Activated CD4-positive, alpha-beta T cell treated with anti-CD3 and anti-CD28 coated beads, Interleukin-2, amount 10 ng/mL, durations not matched to agents 24 days and 14 days (primary cell): ENCODE results near the gene SLC12A3. TPM values are rescaled to one million over a fixed set of nuclear protein-coding genes. Genes with fewer than 3 reads are reported as not detected.
"Not testable (repeated sequence)": the region's sequence is repeated elsewhere in the genome, so short reads cannot be mapped to it uniquely, and the experiment has no call there.

Experiments
- DNase-seq: peaks from one replicate; pipeline ENCODE4 v3.0.0; 2022
- H3K27ac Mint-ChIP-seq: one replicate; pipeline ENCODE4 v1.8.0; 2022; ENCODE audit warnings: mild to moderate bottlenecking, mixed read lengths
- H3K27me3 Mint-ChIP-seq: one replicate; pipeline ENCODE4 v1.8.0; 2022; ENCODE audit warnings: mixed read lengths
- H3K36me3 Mint-ChIP-seq: one replicate; pipeline ENCODE4 v1.8.0; 2022; ENCODE audit warnings: low read depth, mild to moderate bottlenecking, mixed read lengths
- H3K4me1 Mint-ChIP-seq: one replicate; pipeline ENCODE4 v1.8.0; 2021; ENCODE audit warnings: mixed read lengths
- H3K4me3 Mint-ChIP-seq: one replicate; pipeline ENCODE4 v1.8.0; 2022; ENCODE audit warnings: mild to moderate bottlenecking, moderate library complexity, mixed read lengths
- H3K9me3 Mint-ChIP-seq: one replicate; pipeline ENCODE4 v1.8.0; 2021; ENCODE audit warnings: mixed read lengths
- intact Hi-C: fragments of 100-400 bp; cut with micrococcal nuclease; formaldehyde crosslinking; loops from one replicate; pipeline ENCODE4 v1.15.1; 2023
- total RNA-seq: library from RNA; stranded (reverse); gene quantifications from 2 replicates; pipeline ENCODE4 v1.2.3, GENCODE V29; 2022

The SLC12A3 gene
- total RNA-seq, 1 donor from 2014 or later, result not detected

DNA sequence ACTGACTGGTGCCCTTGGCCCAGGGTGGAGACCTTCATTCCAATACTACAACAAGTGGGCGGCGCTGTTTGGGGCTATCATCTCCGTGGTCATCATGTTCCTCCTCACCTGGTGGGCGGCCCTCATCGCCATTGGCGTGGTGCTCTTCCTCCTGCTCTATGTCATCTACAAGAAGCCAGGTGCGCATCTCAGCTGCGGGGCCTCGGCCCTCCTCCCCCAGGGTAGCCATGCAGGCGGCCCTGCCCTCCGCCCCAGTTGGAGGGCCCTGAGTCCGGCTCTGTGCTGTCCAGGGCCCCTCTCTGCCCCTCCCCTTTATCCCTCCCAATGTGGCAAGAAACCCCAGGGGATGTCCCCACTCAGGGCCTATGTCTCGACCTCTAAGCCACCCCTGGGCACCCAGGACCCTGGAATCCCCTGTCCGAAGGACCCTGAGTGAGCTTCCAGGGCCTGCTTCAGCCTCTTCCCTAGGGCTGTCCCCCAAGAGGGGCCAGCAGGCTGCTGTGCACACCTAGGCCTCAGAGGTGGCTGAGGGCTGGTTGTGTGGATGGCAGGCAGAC lies 19.1 kb downstream of the SLC12A3 start:
- intact Hi-C loops, result no loop called here
- Mint-ChIP-seq H3K27ac (no peak overlapping the region), H3K4me3 (no peak overlapping the region), H3K27me3 (no peaks in the 10 kb centered on the region), H3K9me3 (no peaks in the 10 kb centered on the region), H3K4me1 (no peaks in the 10 kb centered on the region), H3K36me3 (no peaks in the 10 kb centered on the region)
- no peak for DNase-seq

DNA sequence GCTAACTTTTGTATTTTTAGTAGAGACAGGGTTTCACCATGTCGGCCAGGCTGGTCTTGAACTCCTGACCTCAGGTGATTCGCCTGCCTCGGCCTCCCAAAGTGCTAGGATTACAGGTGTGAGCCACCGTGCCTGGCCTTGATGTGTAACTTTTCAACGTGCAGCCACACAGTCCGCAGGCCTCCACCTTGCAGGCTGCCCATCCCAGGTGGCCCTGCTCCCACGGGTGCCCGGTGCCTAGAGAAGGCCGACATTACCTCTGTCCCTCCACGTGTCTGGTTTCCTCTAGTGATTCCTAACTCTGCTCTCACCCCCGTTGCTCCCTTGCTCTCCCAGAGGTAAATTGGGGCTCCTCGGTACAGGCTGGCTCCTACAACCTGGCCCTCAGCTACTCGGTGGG lies 19.9 kb downstream of the SLC12A3 start:
- H3K36me3 Mint-ChIP-seq, H3K9me3 Mint-ChIP-seq, intact Hi-C loops, H3K4me1 Mint-ChIP-seq, H3K4me3 Mint-ChIP-seq, H3K27me3 Mint-ChIP-seq, DNase-seq, H3K27ac Mint-ChIP-seq: not testable (repeated sequence)

DNA sequence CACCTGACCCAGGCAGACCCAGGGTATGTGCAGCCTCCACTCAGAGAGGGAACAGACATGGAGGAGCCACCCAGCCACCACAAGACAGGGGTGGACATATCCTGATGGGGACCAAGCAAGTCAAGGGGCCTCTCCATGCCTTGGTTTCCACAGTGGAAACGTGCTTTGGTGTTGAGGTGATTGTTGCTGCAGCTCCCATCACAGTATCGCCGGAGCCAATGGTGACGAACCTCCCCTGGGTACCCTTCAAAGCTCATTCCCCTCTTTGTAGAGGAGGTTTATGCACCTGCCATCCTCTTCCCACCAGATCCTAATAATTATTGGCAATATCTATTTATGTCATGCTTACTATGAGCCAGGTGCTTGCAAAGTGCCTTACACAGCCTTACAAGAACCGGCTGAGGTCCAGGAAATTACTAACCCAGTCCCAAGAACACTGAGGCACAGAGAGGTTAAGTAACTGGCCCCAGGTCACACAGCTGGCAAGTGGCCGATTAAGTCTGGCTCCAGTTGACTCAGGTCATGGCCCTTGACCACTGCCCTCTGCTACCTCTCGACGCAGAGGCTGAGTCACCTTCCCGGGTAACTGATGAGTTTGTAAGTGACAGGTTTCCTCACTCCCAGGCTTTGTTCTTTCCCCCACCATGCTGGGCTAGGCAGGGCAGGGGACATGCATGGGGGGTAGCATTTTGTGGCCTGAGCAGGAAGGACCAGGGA lies 20.6 kb downstream of the SLC12A3 start:
- no peak overlapping the region for H3K4me3 Mint-ChIP-seq
- no peak overlapping the region for H3K27ac Mint-ChIP-seq
- DNase-seq, result no peak
- no peaks in the 10 kb centered on the region for H3K4me1 Mint-ChIP-seq
- no peaks in the 10 kb centered on the region for H3K36me3 Mint-ChIP-seq
- H3K9me3 Mint-ChIP-seq, result no peaks in the 10 kb centered on the region
- no peaks in the 10 kb centered on the region for H3K27me3 Mint-ChIP-seq
- intact Hi-C loops, result no loop called here

DNA sequence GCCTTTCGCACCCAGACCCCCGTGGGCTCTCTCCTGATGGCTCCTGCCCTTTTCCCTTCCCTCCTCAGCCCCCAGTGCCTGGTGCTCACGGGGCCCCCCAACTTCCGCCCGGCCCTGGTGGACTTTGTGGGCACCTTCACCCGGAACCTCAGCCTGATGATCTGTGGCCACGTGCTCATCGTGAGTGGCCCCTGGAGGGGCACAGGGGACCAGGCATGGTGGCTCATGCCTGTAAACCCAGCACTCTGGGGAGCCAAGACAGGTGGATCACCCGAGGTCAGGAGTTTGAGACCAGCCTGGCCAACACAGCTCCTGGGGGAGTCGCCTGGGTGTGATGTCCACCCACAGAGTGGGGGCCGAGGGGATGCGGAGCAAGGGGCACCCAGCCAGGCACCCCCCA lies 21.3 kb downstream of the SLC12A3 start:
- H3K27ac Mint-ChIP-seq, result no peak overlapping the region
- H3K4me1 Mint-ChIP-seq, result no peaks in the 10 kb centered on the region
- intact Hi-C loops, result no loop called here
- no peaks in the 10 kb centered on the region for H3K36me3 Mint-ChIP-seq
- DNase-seq, result no peak
- no peaks in the 10 kb centered on the region for H3K27me3 Mint-ChIP-seq
- H3K4me3 Mint-ChIP-seq, result no peak overlapping the region
- H3K9me3 Mint-ChIP-seq, result no peaks in the 10 kb centered on the region

DNA sequence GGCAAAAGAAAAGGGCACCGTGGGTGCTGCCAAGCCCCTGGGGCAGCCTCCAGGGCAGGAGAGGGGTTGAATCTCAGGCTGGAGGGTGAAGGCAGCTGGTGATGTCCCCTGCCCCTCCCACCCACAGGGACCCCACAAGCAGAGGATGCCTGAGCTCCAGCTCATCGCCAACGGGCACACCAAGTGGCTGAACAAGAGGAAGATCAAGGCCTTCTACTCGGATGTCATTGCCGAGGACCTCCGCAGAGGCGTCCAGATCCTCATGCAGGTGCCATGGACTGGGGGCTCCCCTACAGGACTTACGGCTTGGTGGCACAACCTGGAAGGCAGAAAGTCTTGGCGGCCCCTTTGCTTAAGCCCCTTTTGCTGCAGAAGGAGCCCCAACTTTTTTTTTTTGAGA lies 21.8 kb downstream of the SLC12A3 start:
- no peaks in the 10 kb centered on the region for H3K4me1 Mint-ChIP-seq
- intact Hi-C loops, result no loop called here
- no peak overlapping the region for H3K4me3 Mint-ChIP-seq
- DNase-seq, result no peak
- H3K36me3 Mint-ChIP-seq, result no peaks in the 10 kb centered on the region
- no peaks in the 10 kb centered on the region for H3K27me3 Mint-ChIP-seq
- H3K9me3 Mint-ChIP-seq, result no peaks in the 10 kb centered on the region
- no peak overlapping the region for H3K27ac Mint-ChIP-seq

DNA sequence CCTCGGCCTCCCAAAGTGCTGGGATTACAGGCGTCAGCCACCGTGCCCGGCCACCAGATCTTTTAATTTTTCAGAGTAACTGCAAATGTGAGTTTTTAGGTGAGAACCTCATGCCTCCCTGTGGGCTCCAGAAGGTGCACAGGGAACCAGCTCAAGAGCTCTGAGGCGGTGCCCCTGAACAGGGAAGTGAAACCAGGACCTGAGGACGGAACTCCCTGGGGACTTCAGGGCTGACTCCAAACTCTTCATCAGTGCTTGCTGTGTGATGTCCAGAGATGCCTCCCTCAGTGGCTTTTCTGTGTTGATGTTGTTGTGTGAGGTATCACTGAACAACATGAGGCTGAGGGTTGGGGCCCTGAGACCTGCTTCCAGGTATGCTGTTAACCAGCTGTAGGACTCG lies 23.8 kb downstream of the SLC12A3 start:
- Mint-ChIP-seq H3K4me1 (no peaks in the 10 kb centered on the region), H3K4me3 (no peak overlapping the region), H3K27me3 (no peaks in the 10 kb centered on the region), H3K9me3 (no peaks in the 10 kb centered on the region), H3K36me3 (no peaks in the 10 kb centered on the region), H3K27ac (no peak overlapping the region)
- intact Hi-C loops, result no loop called here
- DNase-seq, result no peak

DNA sequence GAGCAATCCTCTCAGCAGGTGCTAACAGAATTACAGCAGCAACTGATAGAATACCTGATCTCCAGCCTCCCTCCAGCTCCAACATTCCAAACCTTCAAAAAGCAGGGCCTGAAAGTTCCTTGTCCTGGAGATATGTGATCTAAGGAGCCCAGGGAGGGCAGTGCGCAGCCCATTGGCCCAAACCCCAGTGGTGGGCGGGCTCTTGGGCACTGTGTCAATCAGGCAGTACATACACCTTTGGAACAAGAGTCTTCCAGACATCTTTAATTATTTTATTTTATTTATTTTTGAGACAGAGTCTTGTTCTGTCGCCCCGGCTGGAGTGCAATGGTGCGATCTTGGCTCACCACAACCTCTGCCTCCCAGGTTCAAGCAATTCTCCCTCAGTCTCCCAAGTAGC lies 24.2 kb downstream of the SLC12A3 start:
- H3K4me3 Mint-ChIP-seq, result no peak overlapping the region
- no peaks in the 10 kb centered on the region for H3K9me3 Mint-ChIP-seq
- intact Hi-C loops, result no loop called here
- no peak for DNase-seq
- no peaks in the 10 kb centered on the region for H3K27me3 Mint-ChIP-seq
- no peaks in the 10 kb centered on the region for H3K36me3 Mint-ChIP-seq
- no peak overlapping the region for H3K27ac Mint-ChIP-seq
- no peaks in the 10 kb centered on the region for H3K4me1 Mint-ChIP-seq

DNA sequence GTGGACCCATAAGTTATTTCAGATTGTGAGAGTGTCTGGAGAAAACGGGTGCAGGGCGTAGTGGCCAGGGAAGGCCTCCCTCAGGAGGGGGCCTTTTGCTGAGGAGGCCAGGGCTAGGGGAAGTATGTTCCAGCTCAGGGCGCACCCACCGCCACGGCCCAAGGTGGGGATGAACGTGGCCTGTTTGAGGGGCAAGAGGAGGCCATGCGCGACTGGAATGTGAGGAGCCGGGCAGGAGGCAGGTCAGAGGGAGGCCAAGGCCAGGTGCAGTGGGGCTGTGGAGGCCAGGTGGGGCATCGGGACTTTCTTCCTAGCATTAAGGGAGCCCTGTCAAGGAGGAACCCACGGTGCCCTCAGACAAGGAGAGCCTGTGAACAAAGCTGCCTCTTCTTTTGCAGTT lies 26.7 kb downstream of the SLC12A3 start:
- DNase-seq, result no peak
- Mint-ChIP-seq H3K4me3 (no peak overlapping the region), H3K36me3 (no peaks in the 10 kb centered on the region)

DNA sequence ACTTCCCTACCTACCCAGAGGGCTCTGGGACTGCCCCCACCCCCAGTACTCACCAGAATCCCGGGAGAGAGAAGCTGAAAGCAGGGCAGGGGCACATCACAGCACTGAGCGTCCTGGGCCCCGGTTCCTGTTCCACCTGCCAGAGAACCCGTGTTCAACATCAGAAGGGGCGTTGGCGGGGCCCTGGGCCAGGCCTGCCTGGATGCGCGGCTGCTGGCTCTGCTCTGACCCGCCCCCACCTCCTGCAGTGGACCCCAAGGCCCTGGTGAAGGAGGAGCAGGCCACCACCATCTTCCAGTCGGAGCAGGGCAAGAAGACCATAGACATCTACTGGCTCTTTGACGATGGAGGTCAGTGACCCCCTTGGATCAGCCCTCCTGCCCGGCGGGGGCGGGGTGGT lies 27.7 kb downstream of the SLC12A3 start:
- H3K4me3 Mint-ChIP-seq, result no peak overlapping the region

More for the DNA sequence above, 26.7 kb downstream of the SLC12A3 start:
- H3K9me3 Mint-ChIP-seq, result no peaks in the 10 kb centered on the region
- no peaks in the 10 kb centered on the region for H3K4me1 Mint-ChIP-seq
- H3K27me3 Mint-ChIP-seq, result peaks cover 2% of the 10 kb centered on the region
- H3K27ac Mint-ChIP-seq, result no peak overlapping the region
- intact Hi-C loops, result no loop called here

DNA sequence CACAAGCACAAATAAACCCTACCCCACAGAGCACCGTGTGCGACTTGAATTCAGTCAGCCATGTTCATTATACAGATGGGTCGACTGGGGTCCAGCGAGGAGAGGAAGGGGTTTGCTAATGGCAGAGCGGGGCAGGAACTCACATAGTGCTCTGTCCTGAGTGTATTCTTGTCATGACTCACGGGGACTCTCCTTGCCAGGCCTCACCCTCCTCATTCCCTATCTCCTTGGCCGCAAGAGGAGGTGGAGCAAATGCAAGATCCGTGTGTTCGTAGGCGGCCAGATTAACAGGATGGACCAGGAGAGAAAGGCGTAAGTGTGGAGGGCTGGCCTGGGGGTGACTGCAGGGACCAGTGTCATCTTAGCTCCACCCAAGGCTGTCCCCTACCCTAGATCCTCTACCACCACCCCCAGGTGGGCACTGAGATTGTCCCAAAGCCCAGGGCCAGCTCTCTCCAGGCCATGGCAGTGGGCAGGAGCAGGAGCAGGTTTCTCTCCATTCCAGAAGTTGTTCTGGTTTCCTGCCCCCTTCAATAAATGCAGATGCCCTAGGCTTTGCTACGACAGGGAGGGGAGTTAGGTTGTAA lies 29.4 kb downstream of the SLC12A3 start:
- Mint-ChIP-seq H3K27me3 (peaks cover 10% of the 10 kb centered on the region), H3K27ac (no peak overlapping the region), H3K9me3 (no peaks in the 10 kb centered on the region), H3K4me3 (no peak overlapping the region), H3K36me3 (no peaks in the 10 kb centered on the region), H3K4me1 (peaks cover 13% of the 10 kb centered on the region)
- intact Hi-C loops, result no loop called here
- DNase-seq, result no peak

More for the DNA sequence above, 27.7 kb downstream of the SLC12A3 start:
- Mint-ChIP-seq H3K27me3 (peaks cover 3% of the 10 kb centered on the region), H3K9me3 (no peaks in the 10 kb centered on the region), H3K36me3 (no peaks in the 10 kb centered on the region), H3K4me1 (peaks cover 3% of the 10 kb centered on the region), H3K27ac (no peak overlapping the region)
- DNase-seq, result no peak
- intact Hi-C loops, result no loop called here

DNA sequence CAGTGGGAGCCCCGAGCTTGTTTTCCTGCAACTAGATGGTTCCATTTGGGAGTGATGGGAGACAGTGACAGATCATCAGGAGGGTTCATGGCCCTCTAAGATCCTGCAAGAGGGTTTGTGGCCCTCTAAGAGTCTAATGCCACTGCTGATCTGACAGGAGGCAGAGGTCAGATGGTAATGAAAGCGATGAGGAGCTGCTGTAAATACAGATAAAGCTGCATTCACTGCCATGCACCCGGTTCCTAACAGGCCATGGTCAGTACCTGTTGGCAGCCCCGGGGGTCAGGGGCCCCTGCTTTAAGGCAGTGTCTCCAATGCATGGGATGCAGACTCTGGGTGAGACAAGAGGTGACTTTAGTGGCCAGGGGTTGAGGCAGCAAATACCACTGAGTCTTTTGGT lies 30.8 kb downstream of the SLC12A3 start:
- Mint-ChIP-seq H3K4me1 (peaks cover 14% of the 10 kb centered on the region), H3K4me3 (no peak overlapping the region), H3K9me3 (no peaks in the 10 kb centered on the region), H3K27me3 (peaks cover 16% of the 10 kb centered on the region), H3K36me3 (no peaks in the 10 kb centered on the region), H3K27ac (no peak overlapping the region)
- DNase-seq, result no peak
- intact Hi-C loops, result no loop called here

DNA sequence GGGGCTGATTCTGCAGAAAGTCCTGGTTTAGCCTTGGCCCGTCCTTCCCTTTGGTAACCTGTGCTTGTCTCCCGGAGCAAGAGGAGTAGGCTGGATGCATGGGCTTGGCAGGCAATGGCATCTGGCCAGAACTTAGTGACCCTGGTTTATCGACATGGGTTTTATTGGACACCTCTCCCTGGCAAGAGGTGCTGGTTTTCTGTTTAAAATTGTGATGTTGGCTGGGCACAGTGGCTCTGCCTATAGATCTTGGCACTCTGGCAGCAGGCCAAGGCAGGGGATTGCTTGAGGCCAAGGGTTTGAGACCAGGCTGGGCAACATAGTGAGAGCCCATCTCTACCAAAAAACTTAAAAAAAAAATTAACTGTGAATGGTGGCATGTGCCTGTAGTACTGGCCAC lies 31.2 kb downstream of the SLC12A3 start:
- H3K4me3 Mint-ChIP-seq, result no peak overlapping the region
- peaks cover 14% of the 10 kb centered on the region for H3K4me1 Mint-ChIP-seq
- peaks cover 18% of the 10 kb centered on the region for H3K27me3 Mint-ChIP-seq
- no peak for DNase-seq
- no peaks in the 10 kb centered on the region for H3K36me3 Mint-ChIP-seq
- no peaks in the 10 kb centered on the region for H3K9me3 Mint-ChIP-seq
- intact Hi-C loops, result no loop called here
- no peak overlapping the region for H3K27ac Mint-ChIP-seq

DNA sequence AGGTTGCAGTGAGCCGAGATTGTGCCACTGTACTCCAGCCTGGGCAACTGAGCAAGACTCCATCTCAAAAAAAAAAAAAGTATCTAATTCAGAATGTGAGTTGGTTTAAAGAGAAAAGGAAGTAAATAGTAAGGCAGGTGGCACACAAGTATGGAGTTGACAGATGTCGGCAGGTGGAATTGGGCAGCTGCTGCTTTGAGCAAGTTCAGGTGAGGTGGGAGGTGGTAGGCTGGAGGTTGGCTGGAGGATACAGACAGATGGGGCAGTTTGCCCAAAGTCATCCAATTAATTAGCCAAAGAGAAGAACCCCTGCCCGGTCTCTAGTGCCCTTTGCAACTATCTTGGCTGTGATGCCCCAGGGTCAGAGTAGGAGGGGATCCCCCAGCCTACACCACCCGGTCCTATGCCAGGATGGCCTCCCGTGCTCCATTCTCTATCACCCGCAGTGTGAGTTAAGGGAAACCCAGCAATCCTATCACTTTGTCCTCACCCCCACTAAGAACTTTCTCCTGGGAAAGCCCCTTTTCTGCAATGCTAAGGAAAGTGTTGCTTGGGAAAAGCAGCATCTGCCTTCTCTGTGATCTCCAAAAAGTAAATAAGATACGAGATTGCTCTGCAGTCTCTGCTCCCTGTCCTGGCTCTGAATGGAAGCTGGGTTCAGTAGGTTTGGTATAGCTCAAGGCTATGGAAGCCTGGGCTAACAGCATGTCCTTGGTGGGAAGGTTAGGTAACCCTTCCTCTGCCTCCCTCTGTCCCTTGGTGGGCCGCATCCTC lies 32.2 kb downstream of the SLC12A3 start:
- peaks cover 14% of the 10 kb centered on the region for H3K4me1 Mint-ChIP-seq
- no peak overlapping the region for H3K27ac Mint-ChIP-seq
- no peak for DNase-seq
- H3K27me3 Mint-ChIP-seq, result peaks cover 20% of the 10 kb centered on the region
- intact Hi-C loops, result no loop called here
- H3K9me3 Mint-ChIP-seq, result no peaks in the 10 kb centered on the region
- no peaks in the 10 kb centered on the region for H3K36me3 Mint-ChIP-seq
- H3K4me3 Mint-ChIP-seq, result no peak overlapping the region

DNA sequence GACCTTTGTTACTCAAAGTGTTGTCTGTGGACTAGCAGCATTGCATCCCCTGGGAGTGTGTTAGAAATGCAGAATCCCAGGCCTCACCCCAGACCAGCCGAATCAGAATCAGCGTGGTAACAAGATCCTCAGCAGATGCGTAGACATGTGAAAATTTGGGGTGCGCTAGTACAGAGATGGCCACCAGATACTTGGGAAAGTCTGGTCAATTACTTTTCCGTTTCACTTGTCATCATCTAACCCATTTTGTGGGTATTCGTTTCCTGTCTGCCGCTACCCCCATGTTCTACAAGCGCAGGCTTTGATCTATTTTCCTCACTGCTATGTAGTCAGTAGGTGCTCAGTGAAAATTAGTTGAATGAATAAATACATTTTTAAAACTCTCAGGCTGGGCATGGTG lies 33.8 kb downstream of the SLC12A3 start:
- DNase-seq, result no peak
- Mint-ChIP-seq H3K27me3 (peaks cover 20% of the 10 kb centered on the region), H3K9me3 (no peaks in the 10 kb centered on the region), H3K4me1 (peaks cover 14% of the 10 kb centered on the region), H3K4me3 (no peak overlapping the region), H3K36me3 (no peaks in the 10 kb centered on the region), H3K27ac (no peak overlapping the region)
- intact Hi-C loops, result no loop called here
